Measurements from ENCODE around the gene EPB41L4B.
"Not testable (repeated sequence)": the region's sequence is repeated elsewhere in the genome, so short reads cannot be mapped to it uniquely, and the experiment has no call there.

Gene EPB41L4B

GRCh38 chr9:109320742-109321448 is at the start of gene EPB41L4B:
EPB41L4B (minus strand) TSS chr9:109321059; CDS start chr9:109320446, 613 bp downstream.
- peak; percentile 91 for DNase-seq

- DNase-seq, result no peak
Observed at GRCh38 chr9:109369285-109369684, 48.4 kb upstream of the EPB41L4B start.

DNA sequence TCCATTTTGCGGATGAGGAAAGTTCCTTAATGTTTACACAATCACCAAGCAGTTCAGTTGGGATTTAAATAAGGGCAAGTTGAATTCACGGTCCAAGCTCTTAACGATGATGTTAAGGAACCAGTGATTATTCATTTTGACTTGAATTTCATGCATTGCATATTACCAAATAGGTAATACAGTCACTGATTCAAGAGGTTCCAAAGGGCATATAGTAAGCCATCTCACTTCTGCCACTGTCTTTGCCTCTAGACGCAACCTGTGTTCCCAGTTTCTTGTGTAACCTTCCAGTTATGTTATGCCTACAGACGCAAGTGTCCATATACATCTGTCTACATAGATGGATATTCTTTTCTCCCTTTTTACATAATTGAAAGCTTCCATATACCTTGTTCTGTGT is 39.9 kb upstream of the EPB41L4B start:
- no peak for DNase-seq

GRCh38 chr9:109358968-109359603 is 38.2 kb upstream of the EPB41L4B start:
- not testable (repeated sequence) for DNase-seq

DNA sequence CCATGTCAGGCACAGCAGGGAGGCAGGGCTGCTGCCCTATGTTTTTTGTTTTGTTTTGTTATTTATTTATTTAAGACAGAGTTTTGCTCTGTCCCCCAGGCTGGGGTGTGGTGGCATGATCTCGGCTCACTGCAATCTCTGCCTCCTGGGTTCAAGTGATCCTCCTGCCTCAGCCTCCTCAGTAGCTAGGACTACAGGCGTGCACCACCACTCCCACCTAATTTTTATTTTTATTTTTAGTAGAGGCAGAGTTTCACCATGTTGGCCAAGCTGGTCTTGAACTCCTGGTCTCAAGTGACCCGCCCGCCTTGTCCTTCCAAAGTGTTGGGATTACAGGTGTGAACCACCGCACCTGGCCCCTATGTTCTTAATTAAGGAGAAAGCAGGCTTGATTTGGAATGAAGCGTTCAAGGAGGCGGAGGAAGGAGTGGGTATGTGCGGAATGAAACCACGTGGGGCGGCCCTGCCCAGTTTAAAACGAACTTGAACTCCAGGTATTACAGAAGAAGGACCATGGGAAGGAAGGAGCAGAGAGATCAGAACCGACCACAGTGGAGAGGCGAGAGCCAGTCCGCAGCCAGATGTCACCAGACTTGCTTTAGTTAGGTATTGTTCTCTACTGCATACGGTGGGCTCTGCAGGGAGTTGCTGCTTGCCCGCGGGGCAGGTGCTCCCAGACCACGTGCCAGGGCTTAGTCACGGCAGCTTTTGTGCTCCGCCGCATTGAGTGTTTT is 34.9 kb upstream of the EPB41L4B start:
- no peak for DNase-seq

DNA sequence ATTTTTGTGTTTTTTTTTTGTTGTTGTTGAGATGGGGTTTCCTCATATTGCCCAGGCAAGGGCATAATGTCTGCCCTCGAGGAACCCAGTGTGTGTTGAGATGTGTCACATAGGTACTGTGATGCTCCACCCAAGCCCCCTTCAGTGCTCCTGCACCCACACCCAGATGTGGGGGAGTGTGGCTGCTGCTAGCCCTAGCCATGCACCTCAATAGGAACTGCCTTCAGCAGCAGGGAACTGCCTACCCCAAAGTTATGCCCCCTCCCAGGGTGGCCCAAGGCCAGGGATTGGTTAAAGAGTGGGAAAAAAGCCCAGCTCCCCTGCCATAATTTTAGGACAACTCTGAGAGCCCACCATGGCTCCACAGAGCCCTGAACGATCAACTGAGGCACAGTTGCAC is 33.3 kb upstream of the EPB41L4B start:
- DNase-seq, result no peak

GRCh38 chr9:109351032-109351431 is 30.2 kb upstream of the EPB41L4B start:
- DNase-seq, result no peak

- no peak for DNase-seq
Observed at GRCh38 chr9:109349421-109349846, 28.6 kb upstream of the EPB41L4B start.

DNA sequence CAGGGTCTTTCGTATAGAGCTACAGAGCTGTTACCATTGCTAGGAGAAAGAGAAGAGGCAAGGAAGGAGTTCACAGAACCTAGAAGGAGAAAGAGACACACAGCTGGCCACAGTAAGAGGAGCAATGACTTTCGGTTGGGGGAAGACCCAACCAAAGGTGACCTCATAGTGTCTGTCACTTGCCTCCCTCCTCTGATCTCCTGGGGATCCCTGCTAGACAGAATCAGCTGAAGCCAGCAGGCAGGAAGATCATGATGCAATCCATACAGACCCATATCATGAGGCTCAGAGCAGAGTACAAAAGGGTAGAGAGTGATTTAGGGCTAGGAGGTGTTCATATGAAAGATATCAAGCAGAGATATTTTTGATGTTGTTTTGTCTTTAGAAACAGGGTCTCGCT is 26.0 kb upstream of the EPB41L4B start:
- DNase-seq, result no peak

GRCh38 chr9:109344866-109345265 is 24.0 kb upstream of the EPB41L4B start:
- DNase-seq, result no peak

DNA sequence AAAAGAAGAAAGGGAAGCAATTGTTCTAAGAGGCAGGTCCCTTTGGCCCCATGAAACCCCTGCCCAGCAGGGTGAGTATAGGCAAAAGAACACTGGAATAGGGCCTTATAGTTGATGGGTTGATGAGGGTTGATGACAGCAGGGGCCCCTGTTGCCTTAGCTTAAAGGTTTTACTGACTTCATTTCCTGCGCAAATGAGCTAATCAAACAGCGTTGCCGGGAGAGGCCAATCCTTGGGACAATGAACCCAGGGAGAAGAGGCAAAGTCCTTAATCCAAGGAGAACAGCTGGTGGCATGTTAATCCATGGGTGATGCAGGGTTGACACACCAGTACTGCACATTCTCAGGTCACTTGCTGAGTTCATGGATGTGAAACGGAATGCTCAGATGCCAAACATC is 22.0 kb upstream of the EPB41L4B start:
- no peak for DNase-seq

- DNase-seq, result no peak
Observed at GRCh38 chr9:109341561-109341960, 20.7 kb upstream of the EPB41L4B start.

- DNase-seq, result not testable (repeated sequence)
Observed at GRCh38 chr9:109340979-109341378, 20.1 kb upstream of the EPB41L4B start.

GRCh38 chr9:109336409-109336808 is 15.6 kb upstream of the EPB41L4B start:
- no peak for DNase-seq

DNA sequence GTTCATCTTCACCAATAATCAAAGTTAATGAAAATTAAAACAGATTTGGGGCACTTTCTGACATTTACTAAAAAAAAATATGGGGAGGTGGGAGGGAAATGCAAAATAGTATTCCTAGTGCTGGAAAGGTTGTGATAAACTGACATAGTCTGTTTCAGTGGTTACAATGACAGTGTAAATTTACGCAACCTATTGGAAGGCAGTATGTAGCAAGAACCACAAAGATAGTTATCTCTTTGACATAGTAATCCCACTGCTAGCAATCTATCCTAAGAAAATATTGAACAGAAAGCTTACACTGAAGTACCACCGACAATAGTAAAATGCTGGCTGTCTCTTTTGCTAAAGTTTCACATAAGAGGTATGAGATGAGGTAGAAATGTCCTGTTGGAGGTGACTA is 15.1 kb upstream of the EPB41L4B start:
- DNase-seq, result no peak

DNA sequence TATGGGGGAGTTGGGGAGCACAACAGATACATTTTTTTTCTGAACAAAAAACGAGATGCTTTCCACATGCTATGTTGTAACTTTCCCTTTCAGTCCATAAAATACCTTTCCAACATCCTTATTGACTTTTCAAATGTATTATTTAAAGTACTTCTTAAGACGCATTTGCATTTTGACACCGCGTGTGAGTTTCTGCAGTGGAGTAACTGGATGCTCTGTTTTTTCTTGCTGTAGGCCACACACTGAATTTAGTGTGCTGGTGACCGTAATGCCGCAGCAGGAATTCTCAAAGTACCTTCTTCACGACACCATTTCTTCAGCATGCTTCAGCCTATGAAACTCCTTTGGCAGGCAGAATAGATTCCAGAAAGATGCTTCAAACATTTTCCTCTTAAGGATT is 14.3 kb upstream of the EPB41L4B start:
- no peak for DNase-seq

- no peak for DNase-seq
Observed at GRCh38 chr9:109331353-109331752, 10.5 kb upstream of the EPB41L4B start.

DNA sequence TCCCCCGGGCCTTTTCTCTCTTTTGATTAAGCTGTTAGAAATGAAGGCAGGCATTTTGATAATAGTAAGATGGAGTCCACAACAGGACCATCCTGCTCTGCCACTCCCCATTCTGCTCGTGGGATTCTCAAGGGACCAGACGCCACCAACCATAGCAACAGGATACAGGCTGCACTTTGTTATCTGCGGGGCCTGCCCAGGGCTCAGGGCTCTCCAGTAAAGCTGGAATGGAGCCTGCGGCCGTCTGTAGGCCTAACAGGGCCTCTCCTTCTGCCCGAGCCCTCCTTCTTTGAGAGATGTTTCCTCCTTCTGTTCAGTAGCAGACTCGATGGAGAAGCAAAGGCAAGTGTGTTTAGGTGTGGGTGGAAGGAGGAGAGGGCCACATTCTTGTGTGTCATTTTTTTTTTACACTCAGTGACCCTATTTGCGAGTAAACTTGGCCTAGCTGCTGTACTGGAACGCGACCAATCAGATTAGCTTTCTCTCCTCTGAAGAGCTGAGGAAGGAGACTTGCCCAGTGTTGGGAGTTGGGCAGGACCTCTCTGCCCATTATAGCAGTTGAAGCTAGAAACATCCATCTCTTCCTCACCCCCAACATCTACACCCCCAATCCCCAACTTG is 8.9 kb upstream of the EPB41L4B start:
- no peak for DNase-seq

GRCh38 chr9:109328978-109329637 is 8.2 kb upstream of the EPB41L4B start:
- DNase-seq, result no peak

DNA sequence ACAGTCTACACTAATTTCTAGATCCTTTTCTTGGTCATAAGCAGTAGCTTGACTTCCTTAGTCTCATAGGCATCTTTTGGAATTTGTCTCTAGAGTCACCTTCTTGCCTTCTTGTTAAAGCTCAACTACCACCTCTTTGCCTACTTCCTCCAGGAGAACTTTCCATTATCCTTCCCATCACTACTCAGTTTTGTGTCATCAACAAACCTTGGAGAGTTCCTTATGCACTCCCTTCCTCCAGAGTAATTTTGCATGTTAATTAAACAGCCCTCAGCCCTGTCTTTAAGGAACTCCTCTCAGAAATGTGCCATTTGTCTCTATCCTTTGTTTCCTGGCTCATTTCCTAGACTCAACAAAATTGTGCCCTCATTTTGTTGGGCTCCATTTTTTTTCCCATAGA is 4.2 kb upstream of the EPB41L4B start:
- no peak for DNase-seq

GRCh38 chr9:109323771-109324170 is 2.9 kb upstream of the EPB41L4B start:
- no peak for DNase-seq

GRCh38 chr9:109321727-109322126 is 868 bp upstream of the EPB41L4B start:
- no peak for DNase-seq

DNA sequence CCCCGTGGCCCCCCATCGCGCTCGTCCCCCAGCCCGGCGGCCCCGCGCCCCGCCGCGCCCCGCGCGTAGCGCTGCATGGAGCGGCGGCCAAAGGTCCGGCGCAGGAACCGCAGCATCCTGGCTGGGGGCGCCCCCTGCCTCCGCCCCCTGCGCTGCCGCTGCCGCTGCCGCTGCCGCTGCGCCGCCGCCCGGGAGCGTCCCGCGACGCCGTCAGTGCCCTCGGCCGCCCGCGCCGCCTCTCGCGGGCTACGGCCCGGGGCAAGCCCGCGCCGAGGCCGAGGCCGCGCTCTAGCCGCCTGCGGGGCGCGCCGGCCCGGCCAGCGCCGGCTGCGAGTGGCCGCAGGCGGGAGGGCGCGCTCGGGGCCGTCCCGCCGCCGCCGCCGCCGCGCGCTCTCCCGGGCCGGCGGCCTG is 523 bp downstream of the EPB41L4B start:
- no peak for DNase-seq

All from activated CD4-positive, CD25-positive, alpha-beta regulatory T cell treated with anti-CD3 and anti-CD28 coated beads, Interleukin-2, amount 50 U/mL, for 72 hours (primary cell).